ENCODE data around the gene ADAM8.

The ADAM8 gene

DNA sequence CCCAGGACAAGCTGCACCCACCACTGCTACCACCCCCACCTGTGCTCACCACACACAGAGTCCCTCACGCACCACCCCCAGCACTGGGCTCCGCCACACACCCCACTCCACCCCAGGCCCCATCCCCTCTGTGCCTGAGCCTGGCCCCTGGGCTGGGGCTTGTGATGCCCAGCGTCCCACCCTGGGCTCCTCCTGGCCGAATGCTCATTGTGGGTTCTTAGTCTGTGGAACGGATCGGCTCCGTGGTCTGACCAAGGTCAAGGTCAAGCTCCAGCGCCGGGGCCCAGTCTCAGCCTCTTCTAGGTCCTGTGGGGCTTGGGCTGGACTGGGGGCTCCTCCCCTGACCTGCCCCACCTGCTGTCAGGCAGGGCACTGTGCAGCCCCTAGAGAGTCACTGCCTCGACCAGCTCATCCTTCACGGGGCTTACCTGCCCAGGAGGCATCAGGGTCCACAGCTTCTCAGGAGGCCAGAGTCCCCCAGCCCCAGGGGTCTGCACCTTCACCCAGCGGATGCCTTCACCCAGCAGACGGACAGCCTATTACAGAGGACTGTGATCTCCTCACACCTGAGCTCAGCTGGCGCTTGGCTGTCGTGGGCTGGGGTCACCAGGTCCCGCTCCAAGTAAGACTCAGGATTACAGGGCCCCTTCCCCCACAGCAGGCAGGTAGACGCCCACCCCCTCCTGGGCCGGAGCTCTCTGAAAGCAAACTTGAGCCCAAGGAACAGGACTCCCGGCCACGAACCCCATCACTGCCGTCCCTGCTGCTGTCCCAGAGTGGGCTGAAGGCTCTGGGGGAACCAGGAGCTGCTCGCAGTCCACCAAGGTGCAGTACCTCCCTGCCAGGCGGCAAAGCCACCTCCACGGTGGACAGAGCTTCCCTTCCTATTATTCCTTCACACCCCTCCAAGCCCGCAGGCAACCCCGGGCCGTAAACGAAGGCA lies 61.9 kb downstream of the ADAM8 start:
- no peak for DNase-seq (ENCODE audit: low read depth in 2 of 2, low spot score in 1 of 2)

DNA sequence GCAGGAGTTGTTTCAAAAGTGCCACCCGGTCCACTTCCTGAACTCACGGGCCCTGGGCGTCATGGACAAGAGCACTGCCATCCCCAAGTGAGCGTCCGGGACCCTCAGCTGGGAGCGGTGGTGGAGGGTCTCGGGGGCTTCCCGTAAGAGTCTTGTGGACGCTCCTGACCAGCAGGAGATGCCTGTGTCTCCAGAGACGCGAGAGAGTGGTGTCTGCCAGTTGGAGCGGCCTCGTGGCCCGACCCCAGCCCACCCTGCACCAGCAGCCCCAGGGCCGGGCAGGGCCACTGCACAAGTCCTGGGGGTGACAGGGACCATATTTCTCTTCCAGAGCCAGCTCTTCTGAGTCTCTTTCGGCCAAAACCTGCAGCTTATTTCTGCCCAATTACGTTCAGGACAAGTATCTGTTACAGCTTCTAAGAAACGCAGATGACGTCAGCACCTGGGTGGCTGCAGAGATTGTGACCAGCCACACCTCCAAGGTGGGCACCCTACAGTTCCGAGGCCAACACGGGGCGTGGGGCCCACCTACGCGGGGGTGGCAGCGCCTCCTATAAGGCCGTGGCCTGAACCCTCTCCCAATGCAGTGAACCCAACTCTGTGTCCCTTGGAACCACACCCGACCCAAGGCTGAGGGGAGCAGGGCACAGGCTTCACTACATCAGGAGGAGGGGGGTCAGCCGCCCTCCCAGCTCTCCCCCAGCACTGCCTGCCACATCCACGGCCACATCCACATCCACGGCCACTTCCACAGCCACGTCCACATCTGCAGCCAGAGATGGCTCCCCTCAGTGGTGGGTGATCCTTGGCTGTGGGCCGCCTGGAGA lies 62.8 kb downstream of the ADAM8 start:
- DNase-seq (ENCODE audit: low read depth in 2 of 2, low spot score in 1 of 2): no peak

DNA sequence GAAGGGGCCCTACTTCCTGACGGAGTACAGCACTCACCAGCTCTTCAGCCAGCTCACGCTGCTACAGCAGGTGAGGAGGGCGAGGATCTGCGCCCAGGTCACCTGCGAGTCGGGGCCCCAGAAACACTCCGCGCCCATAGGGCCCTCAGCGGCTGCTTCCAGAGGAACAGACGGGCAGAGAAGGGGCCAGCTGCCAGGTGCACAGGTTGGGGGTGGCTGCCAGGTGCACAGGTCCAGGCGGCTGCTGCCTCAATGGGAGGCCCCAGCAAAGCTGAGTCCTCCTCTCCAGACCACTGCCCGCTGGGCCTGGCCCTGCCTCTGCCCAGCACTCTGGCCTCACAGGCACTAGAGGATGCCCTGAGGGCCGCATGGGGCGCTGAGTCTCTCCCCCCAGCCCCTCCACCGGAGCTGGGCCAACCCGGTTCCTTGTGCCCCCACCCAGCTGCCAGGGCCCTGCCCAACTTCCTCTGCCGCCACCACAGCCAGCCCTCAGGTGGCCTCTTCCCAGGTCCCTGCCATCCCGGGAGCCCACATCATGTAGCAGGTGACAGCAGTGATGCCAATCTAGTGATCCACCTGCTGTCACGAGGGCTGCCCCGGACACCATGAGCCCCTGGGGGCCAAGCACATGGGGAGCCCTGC lies 63.7 kb downstream of the ADAM8 start:
- no peak for DNase-seq (ENCODE audit: low read depth in 2 of 2, low spot score in 1 of 2)

All from stimulated activated CD8-positive, alpha-beta memory T cell treated with anti-CD3 and anti-CD28 coated beads, Interleukin-4, amount 100 ng/mL, for 4 hours (primary cell).